Measurements from ENCODE around the gene IRX3. TPM values are rescaled to one million over a fixed set of nuclear protein-coding genes. Genes with fewer than 3 reads are reported as not detected.

IRX3 gene
- total RNA-seq, 2 donors from 2014 or later: 33.2 to 95.1 TPM

DNA sequence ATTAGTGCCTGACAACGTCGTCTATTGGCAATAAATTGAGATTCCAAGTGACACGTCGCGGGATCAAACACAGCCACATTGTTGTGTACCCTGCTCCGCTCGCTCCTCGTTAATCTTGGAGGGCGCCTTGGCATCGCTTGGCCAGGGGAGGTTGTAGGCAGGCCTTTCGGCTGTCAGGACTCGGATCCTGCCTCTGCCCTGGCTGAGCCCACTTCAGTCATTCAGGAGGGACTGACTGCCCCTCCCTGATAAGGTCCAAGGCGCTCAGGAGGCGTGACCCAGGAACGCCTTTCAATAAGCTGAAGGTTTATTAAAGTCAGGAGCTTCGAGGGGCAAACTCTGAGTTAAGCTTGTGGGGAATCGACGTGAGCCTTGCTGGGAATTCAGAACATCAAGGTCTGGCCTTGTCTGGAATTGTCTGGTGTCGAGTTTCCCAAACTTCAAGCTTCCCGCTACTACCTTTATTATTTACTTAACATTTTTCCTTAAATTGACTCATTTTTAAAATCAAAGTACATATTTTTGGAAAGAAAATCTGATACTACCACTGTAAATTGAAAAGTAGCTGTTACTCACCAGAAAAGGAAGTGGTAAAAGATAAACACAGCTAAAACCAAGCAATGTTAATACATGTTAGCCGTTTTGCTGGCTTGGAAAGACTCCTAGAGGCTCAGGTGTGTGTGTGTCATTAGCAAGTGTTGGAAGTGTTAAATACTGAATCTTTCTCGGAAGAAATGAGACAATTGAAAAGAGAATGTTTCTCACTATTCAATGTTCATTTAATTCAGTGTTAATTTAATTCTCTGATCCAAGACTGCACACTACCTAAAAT, 5.3 kb upstream of the IRX3 start:
- no peaks in the 10 kb centered on the region for H3K36me3 ChIP-seq
- intact Hi-C loops (cut with DNase I): no loop called here
- H3K9me3 ChIP-seq: no peaks in the 10 kb centered on the region
- TF ChIP-seq POLR2AphosphoS5 (IDR thresholded peaks at IDR 0.05): no peak
- TF ChIP-seq, protein P1, sequence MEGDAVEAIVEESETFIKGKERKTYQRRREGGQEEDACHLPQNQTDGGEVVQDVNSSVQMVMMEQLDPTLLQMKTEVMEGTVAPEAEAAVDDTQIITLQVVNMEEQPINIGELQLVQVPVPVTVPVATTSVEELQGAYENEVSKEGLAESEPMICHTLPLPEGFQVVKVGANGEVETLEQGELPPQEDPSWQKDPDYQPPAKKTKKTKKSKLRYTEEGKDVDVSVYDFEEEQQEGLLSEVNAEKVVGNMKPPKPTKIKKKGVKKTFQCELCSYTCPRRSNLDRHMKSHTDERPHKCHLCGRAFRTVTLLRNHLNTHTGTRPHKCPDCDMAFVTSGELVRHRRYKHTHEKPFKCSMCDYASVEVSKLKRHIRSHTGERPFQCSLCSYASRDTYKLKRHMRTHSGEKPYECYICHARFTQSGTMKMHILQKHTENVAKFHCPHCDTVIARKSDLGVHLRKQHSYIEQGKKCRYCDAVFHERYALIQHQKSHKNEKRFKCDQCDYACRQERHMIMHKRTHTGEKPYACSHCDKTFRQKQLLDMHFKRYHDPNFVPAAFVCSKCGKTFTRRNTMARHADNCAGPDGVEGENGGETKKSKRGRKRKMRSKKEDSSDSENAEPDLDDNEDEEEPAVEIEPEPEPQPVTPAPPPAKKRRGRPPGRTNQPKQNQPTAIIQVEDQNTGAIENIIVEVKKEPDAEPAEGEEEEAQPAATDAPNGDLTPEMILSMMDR (IDR thresholded peaks at IDR 0.05): no peak
- no peak for TF ChIP-seq POLR2A (IDR thresholded peaks at IDR 0.05)
- H3K27ac ChIP-seq: no peak overlapping the region
- H3K27me3 ChIP-seq (replicated peaks; ENCODE audit: insufficient read depth): no peaks in the 10 kb centered on the region
- no peak for DNase-seq (ENCODE audit: low spot score)
- WGBS: 43% methylated on average over 22 of the region's 22 CpGs
- H3K4me3 ChIP-seq: no peak overlapping the region
- H3K4me1 ChIP-seq (replicated peaks): no peaks in the 10 kb centered on the region

DNA sequence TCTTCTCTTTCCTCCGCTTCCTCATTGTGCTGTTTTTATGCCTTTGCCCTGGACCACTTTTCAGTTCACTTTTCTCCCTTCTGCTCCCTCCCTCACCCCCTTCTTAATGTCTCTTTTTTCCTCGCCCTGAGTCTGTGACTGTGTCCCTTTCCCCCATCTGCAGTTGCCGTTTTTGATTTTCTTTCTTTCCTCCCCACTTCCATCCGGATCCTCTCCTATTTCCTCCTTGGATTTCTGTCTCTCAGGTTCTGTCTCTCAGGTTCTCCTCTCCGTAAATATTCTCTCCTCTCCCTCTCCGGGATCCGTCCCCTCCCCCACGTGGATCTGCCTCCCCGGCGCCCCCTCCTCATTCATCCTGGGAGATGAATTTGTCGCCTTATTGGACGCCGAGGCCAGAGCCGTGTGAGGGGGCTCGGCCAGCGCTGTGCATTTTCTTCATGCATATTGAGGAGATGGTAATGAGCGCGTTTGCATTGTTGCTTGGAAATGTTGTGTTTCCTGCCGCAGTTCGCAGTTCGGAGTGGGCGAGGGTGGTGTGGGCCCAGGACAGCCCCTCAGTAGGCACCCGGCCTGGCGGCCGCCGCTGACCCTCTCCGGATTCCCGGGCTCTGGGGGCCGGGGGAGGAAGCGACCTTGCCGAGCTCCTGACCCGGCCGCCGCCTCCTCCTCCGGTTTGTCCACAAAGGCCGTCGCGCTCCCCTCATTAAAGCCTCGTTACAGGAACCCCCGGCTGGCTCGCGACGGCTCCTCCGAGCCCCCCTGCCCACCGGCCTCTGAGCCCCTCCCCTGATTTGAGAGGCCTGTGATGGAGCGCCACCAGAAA, 4.5 kb upstream of the IRX3 start:
- Histone ChIP-seq H3K27ac (no peak overlapping the region), H3K4me3 (no peak overlapping the region), H3K4me1 (replicated peaks) (no peaks in the 10 kb centered on the region), H3K9me3 (no peaks in the 10 kb centered on the region), H3K36me3 (no peaks in the 10 kb centered on the region), H3K27me3 (replicated peaks; ENCODE audit: insufficient read depth) (no peaks in the 10 kb centered on the region)
- no peak for DNase-seq (ENCODE audit: low spot score)
- 58% methylated on average over 39 of the region's 46 CpGs for WGBS
- intact Hi-C loops (cut with DNase I): no loop called here
- TF ChIP-seq POLR2A (IDR thresholded peaks at IDR 0.05) (no peak), POLR2AphosphoS5 (IDR thresholded peaks at IDR 0.05) (no peak)
- TF ChIP-seq, protein P1 (IDR thresholded peaks at IDR 0.05): no peak

GRCh38 chr16:54289945-54290832, 3.6 kb upstream of the IRX3 start:
- no peak for DNase-seq (ENCODE audit: low spot score)
- TF ChIP-seq POLR2A (IDR thresholded peaks at IDR 0.05): no peak
- TF ChIP-seq, protein P1 (IDR thresholded peaks at IDR 0.05): no peak
- no peak for TF ChIP-seq POLR2AphosphoS5 (IDR thresholded peaks at IDR 0.05)
- intact Hi-C loops (cut with DNase I): loop anchor here (10.0 kb wide), 1 partner anchor 375 kb away; no protein-coding TSS in a partner anchor
- Histone ChIP-seq H3K36me3 (no peaks in the 10 kb centered on the region), H3K9me3 (no peaks in the 10 kb centered on the region), H3K4me1 (replicated peaks) (no peaks in the 10 kb centered on the region), H3K27ac (no peak overlapping the region), H3K27me3 (replicated peaks; ENCODE audit: insufficient read depth) (no peaks in the 10 kb centered on the region), H3K4me3 (no peak overlapping the region)
- WGBS: 56% methylated on average over 60 of the region's 62 CpGs

GRCh38 chr16:54289242-54289944, 2.8 kb upstream of the IRX3 start:
- Histone ChIP-seq H3K36me3 (peaks cover 0 to 3% of the 10 kb centered on the region in 2 donors), H3K27me3 (replicated peaks; ENCODE audit: insufficient read depth) (no peaks in the 10 kb centered on the region), H3K4me3 (no peak overlapping the region), H3K9me3 (no peaks in the 10 kb centered on the region), H3K27ac (no peak overlapping the region), H3K4me1 (replicated peaks) (no peaks in the 10 kb centered on the region)
- TF ChIP-seq, protein P1 (IDR thresholded peaks at IDR 0.05): no peak
- no peak for TF ChIP-seq POLR2AphosphoS5 (IDR thresholded peaks at IDR 0.05)
- no peak for TF ChIP-seq POLR2A (IDR thresholded peaks at IDR 0.05)
- no peak for DNase-seq (ENCODE audit: low spot score)
- WGBS: 61% methylated on average over 57 of the region's 57 CpGs
- intact Hi-C loops (cut with DNase I): loop anchor here (10.0 kb wide), 1 partner anchor 375 kb away; no protein-coding TSS in a partner anchor

All from prostate gland (tissue), 2 donors.